K562 (cell line): ENCODE results near the gene HOXB1. TPM values are rescaled to one million over a fixed set of nuclear protein-coding genes. Genes with fewer than 3 reads are reported as not detected.

Experiments
- FOS ChIP-seq: IDR thresholded peaks from 3 replicates; pipeline ENCODE4 v1.6.1; 2011; ENCODE audit not compliant: insufficient read length; ENCODE audit errors: extremely low read depth
- FOXK2 ChIP-seq, 2 experiments: fragments of 450-650 bp; IDR thresholded peaks in 1 of 2; conservative IDR thresholded peaks in 1 of 2; 2 replicates each; pipeline ENCODE4 v1.6.1; 2016; ENCODE audit warnings: low read depth in 2 of 2, mild to moderate bottlenecking in 1 of 2
- JUNB ChIP-seq: fragments of 450-650 bp; formaldehyde crosslinking; conservative IDR thresholded peaks from 2 replicates; pipeline ENCODE4 v1.4.0; 2020; ENCODE audit warnings: mild to moderate bottlenecking
- NCOA1 ChIP-seq: fragments of 450-650 bp; IDR thresholded peaks from 2 replicates; pipeline ENCODE4 v1.6.1; 2016; ENCODE audit warnings: low read depth
- NFE2 ChIP-seq: IDR thresholded peaks from 2 replicates; pipeline ENCODE4 v1.6.1; 2014; ENCODE audit warnings: antibody characterized with exemption, low read depth
- RBM15 ChIP-seq: fragments of 200-400 bp; formaldehyde crosslinking; IDR thresholded peaks from 2 replicates; pipeline ENCODE4 v1.6.1; 2018; ENCODE audit warnings: mild to moderate bottlenecking, low read length, moderate library complexity; ENCODE audit not compliant: insufficient read depth
- RCOR1 ChIP-seq, 2 experiments: IDR thresholded peaks; 2 replicates each; pipeline ENCODE4 v1.6.1; 2012; ENCODE audit warnings: low read depth in 2 of 2, low read length in 2 of 2, borderline replicate concordance in 1 of 2, improper control_type of control experiment in 1 of 2
- SMARCA4 ChIP-seq: fragments of 450-650 bp; IDR thresholded peaks from 2 replicates; pipeline ENCODE4 v1.6.1; 2016
- STAG1 ChIP-seq: sonication (generic); formaldehyde crosslinking; IDR thresholded peaks from 2 replicates; pipeline ENCODE4 v1.5.0; 2020; ENCODE audit warnings: missing genetic modification reagents, borderline replicate concordance
- XRCC3 ChIP-seq: fragments of 450-650 bp; IDR thresholded peaks from 2 replicates; pipeline ENCODE4 v1.6.1; 2017; ENCODE audit warnings: mild to moderate bottlenecking, moderate library complexity
- ZMIZ1 ChIP-seq, 2 experiments: fragments of 150-350 bp in 1 of 2; IDR thresholded peaks; 2 replicates each; pipeline ENCODE4 v1.6.1; 2012 to 2016; ENCODE audit warnings: low read depth in 2 of 2, low read length in 2 of 2, mild to moderate bottlenecking in 1 of 2, moderate library complexity in 1 of 2
- ZNF639 ChIP-seq, 2 experiments: fragments of 200-800 bp in 1 of 2; sonication (Bioruptor generic) in 1 of 2; sonication (generic) in 1 of 2; formaldehyde crosslinking in 1 of 2; IDR thresholded peaks in 1 of 2; conservative IDR thresholded peaks in 1 of 2; 2 replicates each; pipeline versions ENCODE4 v1.5.0 to v1.6.1; 2016 to 2020; ENCODE audit warnings: missing compliant biosample characterization in 1 of 2, missing genetic modification characterization in 1 of 2, missing genetic modification reagents in 1 of 2
- ZNF76 ChIP-seq: fragments of 250-450 bp; sonication (Bioruptor Pico); IDR thresholded peaks from 2 replicates; pipeline ENCODE4 v1.4.0; 2020; ENCODE audit warnings: mild to moderate bottlenecking, moderate library complexity, borderline replicate concordance
- polyA plus RNA-seq, 8 experiments: library from polyadenylated mRNA; depleted of rRNA in 4 of 8; stranded (reverse) in 5 of 8; unstranded in 3 of 8; fragments of >200 nt; fragmentation: Nextera tagmentation in 2 of 8; fragmentation: Illumina TruSeq in 1 of 8; extraction: Ambion mirVana in 2 of 8; extraction: Trizol in 1 of 8; gene quantifications; 2 replicates each; pipeline versions ENCODE4 v1.2.1 to v1.2.3, GENCODE V29; 2011 to 2014; ENCODE audit warnings: inconsistent platforms in 1 of 8, missing spikeins in 1 of 8
- total RNA-seq, 7 experiments: library from RNA; depleted of rRNA in 6 of 7; stranded (reverse); fragments of >200 nt in 6 of 7; fragmentation: Illumina TruSeq in 2 of 7; extraction: Trizol in 2 of 7; gene quantifications; 2 replicates each; pipeline versions ENCODE4 v1.2.1 to v1.2.3, GENCODE V29; 2011 to 2021; ENCODE audit warnings: low replicate concordance in 1 of 7
- TF ChIP-seq, protein P1 (sequence below): fragments of 450-650 bp; IDR thresholded peaks from 2 replicates; pipeline ENCODE4 v1.6.1; 2017; ENCODE audit warnings: antibody characterized with exemption, mild to moderate bottlenecking
- TF ChIP-seq, protein P2 (sequence below): fragments of 450-650 bp; IDR thresholded peaks from 2 replicates; pipeline ENCODE4 v1.6.1; 2016; ENCODE audit warnings: missing biosample characterization, missing genetic modification characterization

Gene HOXB1
- total and polyA plus RNA-seq, 9 of the 15 experiments (the other 6 are each of a cell fraction or from before 2014, with no cell fraction given), result 0.04 TPM; not detected in 8

DNA sequence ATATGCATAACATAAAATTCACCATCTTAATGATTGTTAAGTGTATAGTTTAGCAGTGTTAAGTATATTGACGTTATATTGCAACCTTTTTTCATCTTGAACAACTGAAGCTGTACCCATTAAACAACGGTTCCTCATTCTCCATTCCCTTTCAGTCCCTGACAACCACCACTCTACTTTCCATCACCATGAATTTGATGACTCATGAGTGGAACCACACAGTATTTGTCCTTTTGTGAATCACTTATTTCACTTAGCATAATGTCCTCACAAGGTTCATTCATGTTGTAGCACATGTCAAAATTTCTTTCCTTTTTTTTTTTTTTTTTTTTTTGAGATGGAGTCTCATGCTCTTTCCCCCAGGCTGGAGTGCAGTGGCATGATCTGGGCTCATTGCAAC lies 46.0 kb downstream of the HOXB1 start (continued):
- TF ChIP-seq, protein P1, sequence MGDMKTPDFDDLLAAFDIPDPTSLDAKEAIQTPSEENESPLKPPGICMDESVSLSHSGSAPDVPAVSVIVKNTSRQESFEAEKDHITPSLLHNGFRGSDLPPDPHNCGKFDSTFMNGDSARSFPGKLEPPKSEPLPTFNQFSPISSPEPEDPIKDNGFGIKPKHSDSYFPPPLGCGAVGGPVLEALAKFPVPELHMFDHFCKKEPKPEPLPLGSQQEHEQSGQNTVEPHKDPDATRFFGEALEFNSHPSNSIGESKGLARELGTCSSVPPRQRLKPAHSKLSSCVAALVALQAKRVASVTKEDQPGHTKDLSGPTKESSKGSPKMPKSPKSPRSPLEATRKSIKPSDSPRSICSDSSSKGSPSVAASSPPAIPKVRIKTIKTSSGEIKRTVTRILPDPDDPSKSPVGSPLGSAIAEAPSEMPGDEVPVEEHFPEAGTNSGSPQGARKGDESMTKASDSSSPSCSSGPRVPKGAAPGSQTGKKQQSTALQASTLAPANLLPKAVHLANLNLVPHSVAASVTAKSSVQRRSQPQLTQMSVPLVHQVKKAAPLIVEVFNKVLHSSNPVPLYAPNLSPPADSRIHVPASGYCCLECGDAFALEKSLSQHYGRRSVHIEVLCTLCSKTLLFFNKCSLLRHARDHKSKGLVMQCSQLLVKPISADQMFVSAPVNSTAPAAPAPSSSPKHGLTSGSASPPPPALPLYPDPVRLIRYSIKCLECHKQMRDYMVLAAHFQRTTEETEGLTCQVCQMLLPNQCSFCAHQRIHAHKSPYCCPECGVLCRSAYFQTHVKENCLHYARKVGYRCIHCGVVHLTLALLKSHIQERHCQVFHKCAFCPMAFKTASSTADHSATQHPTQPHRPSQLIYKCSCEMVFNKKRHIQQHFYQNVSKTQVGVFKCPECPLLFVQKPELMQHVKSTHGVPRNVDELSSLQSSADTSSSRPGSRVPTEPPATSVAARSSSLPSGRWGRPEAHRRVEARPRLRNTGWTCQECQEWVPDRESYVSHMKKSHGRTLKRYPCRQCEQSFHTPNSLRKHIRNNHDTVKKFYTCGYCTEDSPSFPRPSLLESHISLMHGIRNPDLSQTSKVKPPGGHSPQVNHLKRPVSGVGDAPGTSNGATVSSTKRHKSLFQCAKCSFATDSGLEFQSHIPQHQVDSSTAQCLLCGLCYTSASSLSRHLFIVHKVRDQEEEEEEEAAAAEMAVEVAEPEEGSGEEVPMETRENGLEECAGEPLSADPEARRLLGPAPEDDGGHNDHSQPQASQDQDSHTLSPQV, result peak; percentile 14; the same call in 1 of the 2 replicates
- TF ChIP-seq FOXK2 (conservative IDR thresholded peaks at IDR 0.05 in 1 of 2, IDR thresholded peaks at IDR 0.05 in 1 of 2; ENCODE audit: low read depth in 2 of 2), result no peak
- TF ChIP-seq NFE2, result peak; percentile 83
- TF ChIP-seq ZNF639 (CRISPR knock-in tag; conservative IDR thresholded peaks at IDR 0.05 in 1 of 2, IDR thresholded peaks at IDR 0.05 in 1 of 2), result no peak
- no peak for TF ChIP-seq ZNF76 (CRISPR knock-in tag)
- peak in 1 of 2 experiments; percentile 5; a peak in 1 of 4 replicates for TF ChIP-seq RCOR1 (IDR thresholded peaks at IDR 0.05; ENCODE audit: borderline replicate concordance in 1 of 2, low read depth in 2 of 2, low read length in 2 of 2)
- TF ChIP-seq JUNB (CRISPR knock-in tag), result peak; percentile 71; the same call in 1 of the 2 replicates
- TF ChIP-seq STAG1 (CRISPR knock-in tag), result no peak
- TF ChIP-seq XRCC3, result no peak
- TF ChIP-seq RBM15, result no peak
- TF ChIP-seq, protein P2, sequence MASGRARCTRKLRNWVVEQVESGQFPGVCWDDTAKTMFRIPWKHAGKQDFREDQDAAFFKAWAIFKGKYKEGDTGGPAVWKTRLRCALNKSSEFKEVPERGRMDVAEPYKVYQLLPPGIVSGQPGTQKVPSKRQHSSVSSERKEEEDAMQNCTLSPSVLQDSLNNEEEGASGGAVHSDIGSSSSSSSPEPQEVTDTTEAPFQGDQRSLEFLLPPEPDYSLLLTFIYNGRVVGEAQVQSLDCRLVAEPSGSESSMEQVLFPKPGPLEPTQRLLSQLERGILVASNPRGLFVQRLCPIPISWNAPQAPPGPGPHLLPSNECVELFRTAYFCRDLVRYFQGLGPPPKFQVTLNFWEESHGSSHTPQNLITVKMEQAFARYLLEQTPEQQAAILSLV, result no peak
- no peak for TF ChIP-seq ZMIZ1 (IDR thresholded peaks at IDR 0.05; ENCODE audit: low read depth in 2 of 2, low read length in 2 of 2)
- TF ChIP-seq SMARCA4, result peak; percentile 55
- peak; percentile 27 for TF ChIP-seq FOS
- no peak for TF ChIP-seq NCOA1
